Hematopoietic multipotent progenitor cell treated with erythropoietin and hydrocortisone succinate and interleukin-3 and kit ligand, for 6 days (in vitro differentiated cells): ENCODE measurements around the gene SARS1.
"Not testable (repeated sequence)": the region's sequence is repeated elsewhere in the genome, so short reads cannot be mapped to it uniquely, and the experiment has no call there.

Source experiments
- DNase-seq: peaks from one replicate; pipeline ENCODE4 v3.0.0-alpha.2; 2015

Gene SARS1, protein sequence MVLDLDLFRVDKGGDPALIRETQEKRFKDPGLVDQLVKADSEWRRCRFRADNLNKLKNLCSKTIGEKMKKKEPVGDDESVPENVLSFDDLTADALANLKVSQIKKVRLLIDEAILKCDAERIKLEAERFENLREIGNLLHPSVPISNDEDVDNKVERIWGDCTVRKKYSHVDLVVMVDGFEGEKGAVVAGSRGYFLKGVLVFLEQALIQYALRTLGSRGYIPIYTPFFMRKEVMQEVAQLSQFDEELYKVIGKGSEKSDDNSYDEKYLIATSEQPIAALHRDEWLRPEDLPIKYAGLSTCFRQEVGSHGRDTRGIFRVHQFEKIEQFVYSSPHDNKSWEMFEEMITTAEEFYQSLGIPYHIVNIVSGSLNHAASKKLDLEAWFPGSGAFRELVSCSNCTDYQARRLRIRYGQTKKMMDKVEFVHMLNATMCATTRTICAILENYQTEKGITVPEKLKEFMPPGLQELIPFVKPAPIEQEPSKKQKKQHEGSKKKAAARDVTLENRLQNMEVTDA

DNA sequence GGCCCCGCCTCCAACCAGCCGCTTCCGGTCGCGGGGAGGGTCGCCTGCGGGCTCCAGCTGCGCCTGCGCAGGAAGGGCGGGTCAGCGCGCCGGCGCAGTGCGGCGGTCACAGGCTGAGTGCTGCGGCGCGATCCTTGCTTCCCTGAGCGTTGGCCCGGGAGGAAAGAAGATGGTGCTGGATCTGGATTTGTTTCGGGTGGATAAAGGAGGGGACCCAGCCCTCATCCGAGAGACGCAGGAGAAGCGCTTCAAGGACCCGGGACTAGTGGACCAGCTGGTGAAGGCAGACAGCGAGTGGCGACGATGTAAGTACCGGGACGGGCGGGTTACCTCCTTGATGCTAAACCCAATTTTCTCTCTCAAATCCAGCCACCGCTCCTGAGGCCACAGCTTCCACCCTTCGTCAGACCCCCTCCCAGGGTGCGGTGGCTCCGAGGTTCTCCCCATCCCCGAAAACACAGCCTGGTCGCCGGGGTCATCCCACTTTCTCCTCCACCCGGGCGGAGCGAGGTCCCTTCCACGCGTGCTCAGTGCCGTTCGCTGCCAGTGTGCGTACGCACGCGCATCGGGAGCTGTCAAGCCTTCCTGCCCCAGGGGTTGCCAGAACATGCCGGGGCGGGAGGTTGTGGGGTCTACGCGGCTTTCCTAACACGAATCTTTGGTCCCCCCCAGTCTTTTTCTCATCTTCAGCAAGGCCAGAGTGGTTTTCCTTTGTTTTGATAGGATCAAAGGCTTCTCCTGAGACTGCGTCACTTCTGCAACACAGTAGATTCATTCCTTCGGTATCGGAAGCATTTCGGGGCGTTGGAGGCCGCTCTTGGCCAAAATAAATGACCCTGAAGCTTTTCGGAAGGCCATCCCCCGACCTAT lies at the start of gene SARS1:
Gene SARS1, plus strand, starts transcription at position 95 of the 870 bp plus-strand sequence. Its CDS starts 75 bp downstream, at position 170.
- DNase-seq = peak; percentile 92

DNA sequence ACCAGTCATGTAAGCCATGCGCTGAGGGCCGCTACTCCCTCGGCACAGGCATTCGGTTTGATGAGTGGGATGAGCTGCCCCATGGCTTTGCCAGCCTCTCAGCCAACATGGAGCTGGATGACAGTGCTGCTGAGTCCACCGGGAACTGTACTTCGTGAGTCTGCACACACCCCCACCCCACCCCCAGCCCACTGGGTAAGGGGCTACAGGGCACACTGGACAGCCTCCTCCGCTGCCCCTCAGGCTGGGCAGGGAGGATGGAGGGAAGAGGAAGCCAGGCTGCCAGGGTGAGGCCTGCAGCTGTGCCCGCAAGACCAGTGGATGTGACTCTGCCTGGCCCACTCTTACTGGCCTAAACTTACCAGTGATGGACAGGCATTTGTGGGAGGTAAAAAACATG lies 49.2 kb upstream of the SARS1 start:
- no peak for DNase-seq

DNA sequence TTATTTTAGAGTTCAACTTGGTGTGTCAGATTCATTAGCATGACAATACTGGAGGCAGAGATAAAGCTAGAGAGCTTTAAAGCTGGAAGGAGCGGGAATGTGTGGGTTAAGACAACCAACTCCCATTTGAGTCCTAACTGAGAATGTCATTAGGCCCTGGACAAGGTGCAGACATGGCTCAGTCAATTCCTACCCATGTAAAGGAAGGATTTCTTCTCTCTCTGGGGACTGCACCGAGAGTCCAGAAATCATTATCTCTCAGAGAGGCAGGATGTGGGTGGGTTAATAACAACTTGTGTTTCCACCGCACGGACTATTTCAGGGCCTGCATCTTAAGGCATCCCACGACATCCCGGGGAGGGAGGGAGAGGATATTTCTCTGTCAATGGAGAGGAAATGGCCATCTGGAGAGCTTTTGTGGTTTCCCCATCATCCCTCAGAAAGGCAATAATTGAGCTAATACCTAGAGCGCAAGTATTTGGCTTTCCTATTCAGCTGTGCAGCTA lies 46.7 kb upstream of the SARS1 start:
- peak; percentile 21 for DNase-seq

DNA sequence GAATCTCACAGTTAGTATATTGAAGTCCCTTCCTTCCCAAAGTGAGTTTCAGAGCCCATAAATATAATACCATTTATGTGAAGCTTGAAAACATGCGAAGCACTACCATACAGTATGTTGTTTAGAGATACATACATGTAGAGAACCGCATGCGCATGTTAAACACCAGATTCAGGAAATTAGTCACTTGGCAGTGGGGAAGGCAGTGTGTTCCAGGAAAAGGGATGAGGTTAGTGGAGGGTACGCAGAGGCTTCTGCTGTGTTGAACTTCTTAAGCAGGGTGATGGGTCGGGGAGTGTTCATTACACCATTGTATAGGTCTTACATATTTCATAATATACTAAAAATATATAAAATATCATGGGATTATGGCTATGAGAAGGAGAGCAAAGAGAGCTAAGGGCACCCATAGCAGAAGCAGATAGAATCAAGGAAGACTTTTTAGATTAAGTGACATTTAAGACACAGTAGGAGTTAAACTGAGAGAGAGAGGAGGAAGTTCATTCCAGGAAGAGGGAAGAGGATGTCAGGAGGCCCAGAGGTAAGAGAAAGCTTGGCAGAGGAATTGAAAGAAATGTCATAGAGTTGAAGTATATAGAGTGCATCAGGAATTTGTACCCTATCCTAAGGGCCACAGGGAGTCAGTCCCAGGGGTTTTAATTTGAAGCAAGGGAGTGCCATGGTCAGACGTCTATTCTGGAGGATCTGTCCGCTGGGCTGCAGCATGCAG lies 43.5 kb upstream of the SARS1 start:
- no peak for DNase-seq

DNA sequence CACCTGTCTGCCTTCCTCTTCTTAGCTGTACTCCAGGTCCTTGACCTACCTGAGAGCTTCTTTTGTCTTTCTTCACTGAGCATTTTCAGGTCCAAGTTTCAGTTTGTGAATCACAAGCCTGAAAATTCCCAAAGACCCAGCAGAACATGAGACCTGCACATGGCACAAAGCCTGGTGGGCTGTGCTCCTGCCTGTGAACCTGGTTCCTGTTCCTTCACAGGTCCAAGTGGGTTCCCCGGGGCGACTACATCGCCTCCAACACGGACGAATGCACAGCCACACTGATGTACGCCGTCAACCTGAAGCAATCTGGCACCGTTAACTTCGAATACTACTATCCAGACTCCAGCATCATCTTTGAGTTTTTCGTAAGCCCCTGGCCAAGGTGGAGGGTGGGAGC lies 42.1 kb upstream of the SARS1 start:
- DNase-seq = no peak

DNA sequence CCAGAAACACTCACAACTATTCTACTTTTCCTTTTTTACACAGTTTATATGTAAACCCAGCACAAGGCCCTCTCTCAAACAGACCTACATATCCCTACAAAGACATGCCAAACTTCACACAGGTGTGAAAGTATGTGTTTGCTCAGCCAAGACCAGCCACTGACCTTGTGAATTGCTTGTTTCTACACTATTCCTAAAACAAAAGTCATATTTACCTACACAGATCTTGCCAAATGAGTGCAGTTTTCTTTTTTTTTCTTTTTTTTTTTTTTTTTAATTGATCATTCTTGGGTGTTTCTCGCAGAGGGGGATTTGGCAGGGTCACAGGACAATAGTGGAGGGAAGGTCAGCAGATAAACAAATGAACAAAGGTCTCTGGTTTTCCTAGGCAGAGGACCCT lies 37.4 kb upstream of the SARS1 start:
- not testable (repeated sequence) for DNase-seq

DNA sequence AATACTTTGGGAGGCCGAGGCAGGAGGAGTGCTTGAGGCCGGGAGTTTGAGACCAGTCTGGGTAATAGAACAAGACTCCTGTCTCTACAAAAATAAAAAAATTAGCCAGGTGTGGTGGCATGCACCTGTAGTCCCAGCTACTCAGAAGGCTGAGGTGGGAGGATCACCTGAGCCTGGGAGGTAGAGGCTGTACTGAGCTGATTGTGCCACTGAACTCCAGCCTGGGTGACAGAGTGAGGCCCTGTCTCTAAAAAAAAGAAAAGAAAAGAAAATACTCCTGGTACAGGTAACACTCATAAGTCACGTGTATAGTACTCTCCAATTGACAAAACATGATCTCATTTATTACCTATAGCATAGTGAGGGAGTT lies 33.0 kb upstream of the SARS1 start:
- not testable (repeated sequence) for DNase-seq

DNA sequence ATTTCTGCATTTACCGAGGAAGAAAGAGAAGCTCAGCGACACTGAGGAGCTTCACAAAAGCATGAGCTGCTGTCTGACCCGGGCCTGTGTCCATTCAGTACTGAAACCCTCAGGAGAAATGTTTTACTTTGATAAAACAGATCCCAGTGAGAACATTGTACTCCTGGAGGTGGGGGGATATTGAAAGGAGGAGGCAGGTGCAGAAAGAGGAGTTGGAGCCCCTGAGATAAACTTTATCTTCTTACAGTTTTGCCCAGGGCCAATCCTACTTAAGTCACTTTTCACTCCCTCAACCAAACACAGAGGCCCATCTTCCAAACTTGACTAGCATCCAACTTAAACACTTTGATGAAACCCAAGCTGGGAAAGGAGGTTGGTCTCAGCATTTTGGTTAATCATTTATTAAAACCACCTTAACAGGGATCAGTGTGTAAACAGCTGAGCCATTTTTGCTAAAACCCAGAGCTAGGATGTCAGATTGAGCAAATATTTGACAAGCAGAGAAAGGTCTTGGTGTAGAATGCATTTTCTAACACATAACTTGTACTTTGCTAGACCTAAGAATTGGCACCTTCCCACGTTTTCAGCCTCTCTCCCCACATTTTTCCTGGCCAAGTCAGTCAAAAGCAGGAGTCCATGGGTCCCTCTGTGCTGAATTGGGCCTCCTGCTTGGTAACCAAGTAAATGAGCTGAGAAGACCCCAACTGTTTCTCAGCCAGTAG lies 32.5 kb upstream of the SARS1 start:
- peak; percentile 71 for DNase-seq

DNA sequence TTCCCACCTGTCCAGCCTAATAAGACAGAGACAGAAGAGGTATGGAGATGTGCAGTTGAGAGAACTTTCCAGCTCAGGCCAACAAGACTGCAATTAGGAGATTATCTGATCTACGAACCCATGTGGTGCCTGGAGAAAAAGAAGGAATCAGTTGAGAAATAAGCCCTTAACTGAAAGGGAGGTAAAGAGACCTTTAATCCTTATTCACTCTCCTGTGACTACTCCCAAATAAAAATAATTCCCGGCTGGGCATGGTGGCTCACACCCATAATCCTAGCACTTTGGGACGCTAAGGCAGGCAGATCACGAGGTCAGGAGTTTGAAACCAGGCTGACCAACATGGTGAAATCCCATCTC lies 31.9 kb upstream of the SARS1 start:
- DNase-seq = no peak

DNA sequence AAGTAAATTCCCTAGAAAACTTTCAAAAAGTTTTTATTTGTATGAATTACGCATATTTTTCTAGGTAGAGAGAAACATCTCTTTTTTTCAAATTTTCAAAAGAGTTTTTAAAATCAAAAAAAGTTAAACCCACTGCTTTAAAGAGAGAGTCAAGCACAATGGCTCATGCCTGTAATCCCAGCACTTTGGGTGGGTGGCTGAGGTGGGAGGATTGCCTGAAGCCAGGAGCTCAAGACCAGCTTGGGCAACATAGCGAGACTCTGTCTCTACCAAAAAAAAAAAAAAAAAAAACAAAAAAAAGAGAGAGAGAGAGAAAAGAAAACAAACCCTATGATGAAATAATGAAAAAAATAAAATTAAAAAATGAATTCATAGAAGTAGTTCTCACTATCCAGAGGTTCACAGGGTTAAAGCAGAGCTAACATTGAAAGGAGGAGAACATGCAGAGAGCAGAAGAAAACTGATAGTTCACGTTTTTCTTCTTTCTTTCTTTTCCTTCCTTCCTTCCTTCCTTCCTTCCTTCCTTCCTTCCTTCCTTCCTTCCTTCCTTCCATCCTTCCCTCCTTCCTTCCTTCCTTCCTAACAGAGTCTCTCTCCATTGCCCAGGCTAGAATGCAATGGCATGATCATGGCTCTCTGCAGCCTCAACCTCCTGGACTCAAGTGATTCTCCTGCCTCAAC lies 30.5 kb upstream of the SARS1 start:
- no peak for DNase-seq

DNA sequence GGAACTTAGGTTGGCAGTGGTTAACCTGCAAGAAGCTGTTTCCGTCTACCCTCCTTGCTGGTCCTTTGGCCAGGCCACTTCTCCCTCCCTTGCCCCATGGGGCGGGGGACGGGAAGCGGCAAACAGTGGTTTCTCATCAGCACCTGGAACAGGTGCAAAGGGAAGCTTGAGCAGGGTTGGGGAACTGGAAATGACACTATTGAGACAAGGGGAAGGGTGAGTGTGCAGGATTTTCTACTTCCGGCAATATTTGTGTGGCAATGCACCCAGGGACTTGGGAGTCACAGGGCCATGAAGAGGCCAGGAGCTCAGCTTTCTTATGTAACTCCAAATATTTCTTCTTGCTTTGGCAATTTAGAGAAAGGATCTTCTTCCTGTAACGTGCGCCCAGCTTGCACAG lies 29.0 kb upstream of the SARS1 start:
- DNase-seq = no peak

DNA sequence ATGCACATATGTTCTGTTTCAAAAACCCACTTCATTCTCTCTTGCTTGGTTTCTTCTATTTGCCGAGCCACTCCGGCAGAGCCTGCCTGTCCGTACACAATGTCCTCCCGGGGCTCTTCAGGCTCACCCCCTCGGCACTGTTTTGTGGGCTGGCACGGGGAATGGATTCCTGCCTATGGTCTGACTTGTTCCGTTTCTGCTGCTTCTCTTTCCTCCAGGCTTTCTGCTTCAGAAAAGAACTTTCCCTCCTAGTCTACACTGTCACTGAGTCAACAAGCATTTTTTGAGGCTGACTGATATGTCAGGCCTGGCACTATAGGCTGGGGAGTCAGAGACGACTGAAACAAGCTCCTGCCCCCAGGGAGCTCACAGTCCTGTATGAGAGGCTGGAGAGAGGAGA lies 28.4 kb upstream of the SARS1 start:
- no peak for DNase-seq

DNA sequence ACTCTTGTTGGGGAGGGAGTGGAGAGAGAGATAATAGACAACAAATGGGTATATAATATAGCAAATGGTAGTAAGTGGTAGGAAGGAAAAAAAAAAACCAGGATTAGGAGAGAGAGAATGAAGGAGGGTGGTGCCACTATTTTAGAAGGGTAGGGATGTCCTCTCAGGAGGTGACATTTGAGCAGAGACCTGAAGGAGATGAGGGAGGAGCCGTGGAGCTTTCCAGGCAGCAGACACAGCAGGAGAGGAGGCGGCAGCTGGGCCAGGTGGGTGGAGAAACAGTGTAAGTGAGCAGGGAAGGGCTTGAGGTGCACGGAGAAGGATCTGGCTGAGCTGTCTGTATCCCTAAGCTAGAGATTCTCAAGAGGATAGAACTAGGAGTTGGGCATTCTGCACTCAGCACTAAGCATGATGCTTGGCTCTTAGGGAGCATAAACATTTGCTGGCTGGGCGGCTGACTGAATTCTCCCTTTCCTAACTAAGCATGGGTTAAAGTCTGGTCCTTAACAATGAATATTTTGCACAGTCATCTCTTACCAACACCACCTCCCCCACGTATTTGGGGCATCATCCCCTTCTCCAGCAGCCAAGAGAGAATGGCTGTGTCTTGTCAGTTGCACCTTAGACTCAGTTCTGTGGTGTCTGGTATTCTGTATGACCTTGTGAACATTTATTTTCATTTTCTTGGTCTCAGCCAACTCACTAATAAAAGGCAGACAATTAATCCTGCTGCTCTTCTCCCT lies 27.6 kb upstream of the SARS1 start:
- no peak for DNase-seq

DNA sequence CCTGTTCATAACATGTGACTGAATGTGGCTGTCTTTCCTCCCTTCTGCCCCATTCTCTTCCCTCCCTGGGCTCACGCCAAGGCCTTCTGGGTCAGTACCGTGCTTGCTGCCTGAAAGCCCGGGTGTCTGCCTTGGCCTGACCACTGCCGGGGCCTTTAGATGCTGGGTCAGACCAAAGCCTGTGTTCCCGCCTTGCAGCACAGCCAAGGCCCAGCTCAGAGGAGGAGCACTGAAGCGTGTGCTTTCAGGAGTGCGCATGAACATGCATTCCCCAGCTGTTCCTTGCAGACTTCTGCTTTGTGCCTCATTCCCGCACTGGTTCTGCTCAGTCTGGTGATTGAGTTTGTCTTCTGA lies 27.0 kb upstream of the SARS1 start:
- no peak for DNase-seq

DNA sequence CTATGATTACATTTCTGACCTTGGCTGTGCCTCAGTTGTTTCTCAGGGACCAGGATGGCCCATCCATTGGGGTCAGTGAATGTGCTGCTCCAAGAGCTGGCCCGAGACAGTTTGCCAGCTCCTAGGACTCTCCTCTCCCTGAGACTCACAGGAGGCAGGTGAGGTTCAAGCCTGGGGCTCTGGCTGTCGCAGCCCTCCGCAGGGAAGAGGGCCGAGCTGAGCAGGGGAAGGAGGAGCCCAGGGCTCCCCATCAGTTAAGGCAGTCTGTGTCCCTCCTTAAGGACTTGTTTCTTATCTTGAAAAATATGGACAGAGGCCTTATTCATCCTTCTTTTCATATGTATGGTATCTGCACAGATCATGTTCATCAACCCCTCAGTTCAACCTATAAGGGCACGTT lies 26.6 kb upstream of the SARS1 start:
- no peak for DNase-seq

DNA sequence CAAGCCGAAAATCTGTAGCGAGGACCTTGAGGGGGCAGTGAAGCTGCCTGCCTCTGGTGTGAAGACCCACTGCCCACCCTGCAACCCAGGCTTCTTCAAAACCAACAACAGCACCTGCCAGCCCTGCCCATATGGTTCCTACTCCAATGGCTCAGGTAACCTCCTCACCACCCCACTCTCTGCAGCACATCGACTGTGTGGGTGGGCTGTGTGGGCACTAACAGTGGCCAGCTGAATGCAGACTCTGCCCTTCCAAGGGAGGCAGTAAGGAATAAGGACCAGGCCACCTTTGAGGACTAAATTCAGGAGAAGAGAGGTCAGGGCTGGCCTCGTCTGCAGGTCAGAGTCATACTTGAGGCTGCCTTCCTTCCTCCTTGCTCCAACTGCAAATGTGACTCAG lies 25.5 kb upstream of the SARS1 start:
- DNase-seq = no peak

DNA sequence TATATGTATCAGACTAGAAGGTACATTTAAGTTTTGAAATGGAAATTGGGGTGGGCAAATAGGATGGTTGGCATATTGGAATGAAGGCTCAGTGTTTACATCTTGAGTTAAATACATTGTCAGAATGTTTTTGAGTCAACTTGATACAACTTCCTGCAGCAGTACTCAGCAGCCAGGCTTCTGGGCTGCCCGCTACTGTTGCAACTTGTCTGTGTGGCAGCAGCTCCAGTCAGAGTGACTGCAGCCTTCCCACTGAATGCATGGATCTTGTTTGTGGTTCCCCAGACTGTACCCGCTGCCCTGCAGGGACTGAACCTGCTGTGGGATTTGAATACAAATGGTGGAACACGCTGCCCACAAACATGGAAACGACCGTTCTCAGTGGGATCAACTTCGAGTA lies 24.9 kb upstream of the SARS1 start:
- DNase-seq = no peak

DNA sequence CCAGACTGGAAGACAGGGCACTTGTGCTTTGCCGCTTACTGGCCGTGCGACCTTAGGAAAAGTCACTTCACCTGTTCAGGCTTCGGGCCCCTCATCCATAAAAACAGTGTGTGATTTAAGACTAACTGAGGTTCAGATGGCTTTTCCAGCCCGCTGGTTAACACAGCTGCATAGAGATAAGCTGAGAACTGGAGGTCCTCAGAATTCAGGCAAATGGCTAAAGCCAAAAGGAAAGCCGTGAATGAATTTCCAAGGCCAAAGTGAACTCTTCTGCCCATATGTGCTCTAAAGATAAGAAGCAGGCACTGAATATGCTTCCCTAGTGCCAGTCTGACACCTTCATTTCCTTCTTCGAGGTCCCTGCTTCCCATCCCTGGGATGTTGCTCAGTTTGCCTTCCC lies 23.5 kb upstream of the SARS1 start:
- peak; percentile 31 for DNase-seq

DNA sequence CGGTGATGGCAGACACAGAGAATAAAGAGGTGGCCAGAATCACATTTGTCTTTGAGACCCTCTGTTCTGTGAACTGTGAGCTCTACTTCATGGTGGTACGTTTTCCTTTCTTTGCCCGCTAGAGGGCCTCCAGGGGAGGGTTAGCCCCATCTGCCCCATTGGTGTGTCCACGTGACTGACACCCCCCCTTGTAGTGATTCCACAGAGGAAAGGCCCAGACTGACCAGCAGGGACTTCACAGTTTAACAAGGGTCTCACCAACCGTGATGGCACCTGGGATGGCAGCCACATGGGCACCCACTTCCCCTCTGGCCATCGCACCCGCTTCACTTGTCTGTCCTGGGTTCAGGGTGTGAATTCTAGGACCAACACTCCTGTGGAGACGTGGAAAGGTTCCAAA lies 22.3 kb upstream of the SARS1 start:
- peak; percentile 42 for DNase-seq

DNA sequence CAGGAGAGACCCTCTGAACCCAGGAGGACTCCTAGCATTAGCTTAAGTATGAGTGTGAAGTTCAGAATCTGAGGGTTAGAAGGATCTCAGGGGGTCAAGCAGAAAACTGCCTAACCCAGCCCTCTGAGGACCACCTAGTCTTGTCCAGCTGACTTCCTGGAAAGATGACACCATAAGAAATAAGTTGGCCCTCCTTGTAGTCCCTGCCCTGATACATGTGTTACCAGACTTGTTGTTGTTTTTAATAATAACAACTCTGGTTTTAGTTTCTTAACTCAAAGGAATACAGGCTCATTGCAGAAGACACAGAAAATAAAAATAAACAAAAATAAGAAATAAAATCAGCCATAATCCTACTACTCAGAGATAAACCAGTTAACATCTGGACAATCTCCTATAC lies 21.8 kb upstream of the SARS1 start:
- DNase-seq = no peak

DNA sequence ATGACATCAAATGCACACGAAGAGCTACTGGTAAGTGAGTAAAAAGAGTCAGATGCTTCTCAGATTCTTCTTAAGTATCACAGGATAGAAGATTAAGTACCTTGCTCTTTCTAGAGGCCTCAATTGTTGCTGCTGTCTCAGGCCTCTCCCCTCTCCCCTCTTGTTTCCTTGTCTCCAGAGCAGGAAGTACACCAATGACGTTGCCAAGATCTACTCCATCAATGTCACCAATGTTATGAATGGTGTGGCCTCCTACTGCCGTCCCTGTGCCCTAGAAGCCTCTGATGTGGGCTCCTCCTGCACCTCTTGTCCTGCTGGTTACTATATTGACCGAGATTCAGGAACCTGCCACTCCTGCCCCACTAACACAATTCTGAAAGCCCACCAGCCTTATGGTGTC lies 21.3 kb upstream of the SARS1 start:
- DNase-seq = no peak
